ENCODE measurements around the gene MBD3. TPM values are rescaled to one million over a fixed set of nuclear protein-coding genes. Genes with fewer than 3 reads are reported as not detected.

MBD3 gene
- total RNA-seq, 4 donors from 2014 or later, result 71.1 to 100 (median 78.3) TPM

DNA sequence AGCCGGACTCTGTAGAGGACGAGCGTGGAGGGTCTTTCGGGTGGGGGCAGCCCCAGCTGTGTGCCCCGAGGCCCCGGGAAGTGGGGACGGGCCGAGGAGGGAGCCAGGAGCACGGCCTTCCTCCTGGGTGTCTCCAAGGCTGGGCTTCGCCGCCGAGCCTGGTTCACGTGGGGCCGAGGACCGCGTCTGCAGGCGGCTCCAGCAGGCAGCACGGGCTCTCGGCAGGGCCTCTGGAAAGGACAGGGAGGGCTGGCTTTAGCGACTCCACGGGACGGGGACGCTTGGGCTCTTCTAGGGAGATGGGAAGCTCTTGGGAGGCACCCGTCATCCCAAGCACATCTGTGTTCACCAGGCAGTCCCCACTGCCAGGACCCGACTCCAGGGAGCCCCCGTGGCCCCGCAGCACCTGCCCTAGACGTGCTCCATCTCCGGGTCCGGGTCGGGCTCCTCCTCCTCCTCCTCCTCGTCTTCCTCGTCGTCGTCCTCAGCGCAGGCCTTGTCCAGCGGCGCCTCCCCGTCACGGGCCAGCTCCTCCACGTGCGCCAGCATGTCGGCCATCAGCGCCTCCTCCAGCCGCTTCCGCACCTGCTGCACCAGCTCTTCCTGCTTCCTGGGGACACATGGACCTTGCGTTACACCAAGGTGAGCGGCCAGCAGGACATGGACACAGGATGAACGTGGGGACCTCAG is 14.6 kb downstream of the MBD3 start:
- ATAC-seq (ENCODE audit: low FRiP score) (no peak), DNase-seq (ENCODE audit: low spot score) (no peak)
- TF ChIP-seq, protein P1, sequence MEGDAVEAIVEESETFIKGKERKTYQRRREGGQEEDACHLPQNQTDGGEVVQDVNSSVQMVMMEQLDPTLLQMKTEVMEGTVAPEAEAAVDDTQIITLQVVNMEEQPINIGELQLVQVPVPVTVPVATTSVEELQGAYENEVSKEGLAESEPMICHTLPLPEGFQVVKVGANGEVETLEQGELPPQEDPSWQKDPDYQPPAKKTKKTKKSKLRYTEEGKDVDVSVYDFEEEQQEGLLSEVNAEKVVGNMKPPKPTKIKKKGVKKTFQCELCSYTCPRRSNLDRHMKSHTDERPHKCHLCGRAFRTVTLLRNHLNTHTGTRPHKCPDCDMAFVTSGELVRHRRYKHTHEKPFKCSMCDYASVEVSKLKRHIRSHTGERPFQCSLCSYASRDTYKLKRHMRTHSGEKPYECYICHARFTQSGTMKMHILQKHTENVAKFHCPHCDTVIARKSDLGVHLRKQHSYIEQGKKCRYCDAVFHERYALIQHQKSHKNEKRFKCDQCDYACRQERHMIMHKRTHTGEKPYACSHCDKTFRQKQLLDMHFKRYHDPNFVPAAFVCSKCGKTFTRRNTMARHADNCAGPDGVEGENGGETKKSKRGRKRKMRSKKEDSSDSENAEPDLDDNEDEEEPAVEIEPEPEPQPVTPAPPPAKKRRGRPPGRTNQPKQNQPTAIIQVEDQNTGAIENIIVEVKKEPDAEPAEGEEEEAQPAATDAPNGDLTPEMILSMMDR (IDR thresholded peaks at IDR 0.05), result no peak

DNA sequence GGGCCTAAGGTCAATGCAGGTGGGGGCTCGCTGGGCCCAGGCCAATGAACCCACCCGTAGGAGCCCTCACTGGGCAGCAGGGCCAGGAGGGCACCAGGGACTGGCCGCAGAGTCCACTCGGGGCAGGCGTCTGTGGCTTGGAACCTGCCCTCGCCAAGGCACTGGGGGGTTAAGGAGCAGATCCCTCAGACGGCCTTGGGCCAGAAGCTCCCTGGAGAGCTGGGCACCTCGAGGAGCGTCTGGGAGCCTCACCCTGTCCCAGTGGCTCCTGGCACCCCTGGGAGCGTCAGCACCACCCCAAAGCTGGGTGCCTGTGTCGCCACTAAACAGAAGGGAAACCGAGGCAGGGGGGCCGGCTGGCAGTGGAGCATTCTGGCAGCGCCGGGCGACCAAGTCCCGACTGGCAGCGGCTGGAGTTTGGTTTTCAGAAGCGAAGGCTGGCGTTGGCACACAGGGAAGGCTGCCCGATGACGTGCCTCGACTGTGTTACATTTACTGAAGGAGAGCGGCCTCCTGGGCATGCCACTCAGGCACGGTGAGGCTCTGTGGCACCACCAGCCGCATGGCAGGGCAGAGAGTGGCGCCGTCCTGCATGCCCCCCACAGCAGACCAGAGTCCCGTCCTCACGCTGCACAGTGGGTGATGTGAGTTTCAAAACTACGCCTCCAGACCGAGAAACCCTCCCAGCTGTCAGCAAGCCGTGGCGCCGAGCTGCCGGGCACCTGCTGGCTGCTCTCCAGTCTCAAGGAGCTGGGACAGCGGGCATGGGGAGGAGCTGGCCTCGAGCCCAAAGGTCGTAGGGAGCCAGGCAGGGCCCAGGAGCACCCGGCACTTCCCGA is 15.4 kb downstream of the MBD3 start:
- TF ChIP-seq, protein P1 (IDR thresholded peaks at IDR 0.05), result no peak
- ATAC-seq (ENCODE audit: low FRiP score), result no peak
- DNase-seq (ENCODE audit: low spot score), result no peak

DNA sequence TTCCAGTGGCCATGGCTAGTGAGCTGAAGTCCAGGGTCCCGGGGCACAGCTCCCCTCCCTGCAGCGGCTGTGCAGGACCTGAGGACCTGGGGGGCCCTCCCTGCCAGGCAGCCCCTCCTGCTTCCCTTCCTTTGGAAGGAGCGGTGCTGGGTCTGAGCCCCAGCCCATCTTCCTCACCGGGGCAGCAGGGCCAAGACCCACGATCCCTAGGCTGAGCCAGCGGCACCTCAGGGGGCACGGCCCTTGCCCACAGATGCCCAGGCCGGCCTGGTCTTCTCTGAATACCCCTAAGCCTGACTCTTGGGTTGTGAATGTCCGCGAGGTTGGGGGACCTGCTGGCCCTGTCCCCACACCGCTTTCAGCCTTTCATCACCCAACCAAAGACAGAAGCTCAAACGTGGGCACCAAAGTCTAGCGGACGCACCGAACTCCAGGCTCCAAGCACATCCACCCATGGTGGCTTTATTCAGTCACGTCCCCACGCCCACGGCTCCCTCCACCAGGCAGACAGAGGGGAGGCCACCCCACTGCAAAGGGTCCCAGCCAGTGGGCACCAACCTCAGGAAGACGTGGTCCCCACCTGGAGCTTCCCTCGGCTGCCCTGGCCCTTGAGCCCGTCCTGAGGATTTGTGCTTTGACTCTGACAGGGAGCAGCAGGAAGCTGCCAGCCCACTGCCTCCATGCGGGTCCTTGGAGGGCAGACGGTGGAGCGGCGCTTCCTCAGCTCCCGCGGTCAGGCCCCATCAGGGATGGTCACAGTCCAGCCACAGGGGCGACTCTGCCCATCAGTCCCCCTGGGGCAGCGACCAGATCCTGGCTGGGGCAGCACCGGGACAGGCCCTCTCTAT is 16.2 kb downstream of the MBD3 start:
- DNase-seq (ENCODE audit: low spot score) (no peak), ATAC-seq (ENCODE audit: low FRiP score) (no peak)
- TF ChIP-seq, protein P1 (IDR thresholded peaks at IDR 0.05), result no peak

DNA sequence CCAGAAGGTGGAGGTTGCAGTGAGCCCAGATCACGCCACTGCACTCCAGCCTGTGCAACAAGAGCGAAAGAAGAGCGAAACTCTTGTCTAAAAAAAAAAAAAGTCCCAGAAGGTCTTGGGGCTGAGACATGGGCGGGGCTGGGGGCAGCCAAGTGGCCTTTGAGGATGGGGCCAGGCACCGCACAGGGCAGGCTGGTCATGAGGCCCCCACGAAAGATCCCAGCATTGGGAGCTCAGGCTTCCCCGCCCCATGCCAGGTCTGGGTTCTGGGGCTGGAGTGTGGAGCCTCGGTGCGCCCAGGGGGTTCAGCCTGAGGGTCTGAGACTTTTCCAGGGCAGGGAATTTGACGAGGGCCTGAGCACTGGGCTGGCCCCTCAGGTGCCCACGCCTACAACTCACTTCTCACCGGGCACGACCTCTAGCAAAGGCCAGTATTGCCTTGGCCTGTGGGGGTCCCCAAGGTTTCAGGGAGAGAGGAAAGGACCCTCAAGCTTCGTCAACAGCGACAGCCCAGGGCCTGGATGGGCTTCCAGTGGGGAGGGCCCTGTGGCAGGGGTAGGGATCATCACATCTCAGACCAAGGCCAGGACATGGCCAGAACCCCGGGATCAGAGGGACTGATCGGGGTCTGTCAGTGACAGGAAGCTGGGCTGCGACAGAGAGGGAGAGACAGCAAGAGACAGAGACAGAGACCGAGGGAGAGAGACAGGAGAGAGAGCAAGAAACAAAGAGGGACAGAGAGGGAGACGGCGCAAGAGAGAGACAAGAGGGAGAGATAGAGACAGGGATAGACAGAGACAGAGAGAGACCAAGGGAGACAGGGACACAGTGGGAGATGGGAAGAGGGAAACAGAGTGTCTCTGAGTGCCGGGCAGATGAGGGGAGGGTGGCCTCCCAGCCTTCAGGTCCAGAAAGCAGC is 17.1 kb downstream of the MBD3 start:
- TF ChIP-seq, protein P1 (IDR thresholded peaks at IDR 0.05), result no peak
- ATAC-seq (ENCODE audit: low FRiP score), result no peak
- no peak for DNase-seq (ENCODE audit: low spot score)

DNA sequence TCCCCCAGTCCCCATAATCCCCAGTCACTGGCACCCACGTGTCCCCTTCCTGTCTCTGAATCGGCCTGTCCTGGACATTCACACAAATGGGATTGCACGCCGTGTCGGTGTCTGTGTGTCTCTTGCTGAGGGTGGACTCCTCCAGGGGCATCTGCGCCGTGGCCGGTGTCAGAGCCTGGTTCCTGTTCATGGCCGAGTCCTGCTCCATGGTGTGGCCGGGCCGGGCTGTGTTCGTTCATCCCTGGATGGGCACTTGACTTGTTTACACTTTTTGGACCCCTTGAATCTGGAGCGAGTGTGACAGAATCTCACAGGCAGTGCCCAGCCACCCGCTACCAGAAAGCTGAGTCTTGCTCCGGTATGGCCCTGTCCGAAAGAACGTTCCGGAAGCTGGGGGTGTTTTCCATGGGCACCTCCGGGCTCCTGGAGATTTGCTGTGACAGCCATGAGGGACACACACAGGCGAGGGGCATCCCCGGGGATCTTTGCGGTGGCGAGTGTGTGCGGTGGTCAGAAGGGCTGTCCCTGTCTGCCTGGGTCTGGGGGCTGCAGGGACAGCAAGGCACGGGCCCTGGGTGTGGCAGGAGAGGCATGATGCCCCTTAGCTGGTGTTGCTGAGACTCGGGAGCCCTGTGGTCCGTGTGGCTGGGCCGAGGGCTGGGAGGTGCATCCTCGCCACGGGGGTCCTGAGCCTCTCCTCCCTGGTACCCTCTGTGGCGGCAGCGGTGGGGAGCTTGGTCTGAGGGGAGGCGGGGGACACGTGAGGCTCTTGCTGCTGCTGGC is 18.1 kb downstream of the MBD3 start:
- TF ChIP-seq, protein P1 (IDR thresholded peaks at IDR 0.05), result no peak
- no peak for ATAC-seq (ENCODE audit: low FRiP score)
- DNase-seq (ENCODE audit: low spot score), result no peak

All from omental fat pad (tissue), 4 donors.